GM19463 (cell line): Measurements from ENCODE around the gene LTBP1.

Source experiments
- ATAC-seq: cut with Tn5 transposase; IDR thresholded peaks from one replicate; pipeline ENCODE4 v1.9.1; 2021; ENCODE audit warnings: mild to moderate bottlenecking, moderate library complexity; ENCODE audit not compliant: unreplicated experiment

LTBP1 gene

DNA sequence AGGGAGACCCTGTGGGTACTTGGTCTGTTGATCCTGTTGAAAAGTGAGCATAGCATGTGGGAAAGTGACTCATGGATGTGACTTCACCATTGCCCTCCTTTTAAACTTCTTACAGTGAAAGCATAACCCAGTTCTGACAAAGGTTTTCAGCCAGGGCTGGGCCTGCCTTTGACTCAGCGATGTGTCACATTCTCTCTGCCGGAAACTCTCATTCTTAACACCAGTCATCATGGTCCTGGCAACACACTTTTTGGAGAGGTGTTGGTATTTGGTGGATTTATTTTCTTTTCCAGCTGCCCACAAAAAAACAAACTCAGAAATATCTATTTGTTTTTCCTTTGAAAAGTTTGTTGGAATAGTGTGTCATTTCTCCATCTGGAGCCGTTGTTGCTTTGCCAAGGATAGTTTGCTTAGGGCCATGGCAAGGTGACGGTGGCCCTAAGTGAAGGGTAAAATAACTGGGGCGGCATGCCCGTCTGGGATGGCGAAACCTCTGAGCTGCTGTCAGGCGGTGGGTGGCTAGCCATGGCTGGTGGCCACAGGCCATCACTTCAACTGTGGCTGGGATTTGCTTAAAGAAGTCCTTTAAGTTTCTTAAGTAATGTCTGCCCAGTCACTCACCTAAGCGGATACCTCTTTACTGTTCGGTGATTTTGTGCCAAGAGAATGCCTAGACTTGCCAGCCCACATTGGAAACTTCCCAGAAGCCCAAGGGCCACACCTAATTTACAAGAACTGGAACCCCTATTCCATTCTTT is 123.3 kb downstream of the LTBP1 start:
- ATAC-seq = peak; percentile 81

DNA sequence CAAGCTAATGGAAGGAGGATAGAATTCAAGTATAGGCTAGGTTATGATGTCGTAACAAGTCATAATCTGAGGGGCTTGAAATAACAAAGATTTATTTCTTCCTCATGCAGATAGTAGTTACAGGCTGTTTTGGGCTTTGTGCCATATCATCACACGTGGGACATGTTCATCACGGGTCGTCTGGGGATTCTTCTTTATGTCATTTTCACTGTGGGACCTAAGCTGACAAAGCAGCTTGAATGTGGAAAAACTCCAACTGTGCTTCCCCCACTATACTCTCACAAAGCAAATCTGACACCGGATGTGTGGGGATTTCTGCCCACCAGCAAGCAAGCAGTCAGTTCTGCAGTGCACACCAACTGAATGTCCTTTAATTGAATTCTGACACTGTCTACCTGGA is 124.8 kb downstream of the LTBP1 start:
- no peak for ATAC-seq

DNA sequence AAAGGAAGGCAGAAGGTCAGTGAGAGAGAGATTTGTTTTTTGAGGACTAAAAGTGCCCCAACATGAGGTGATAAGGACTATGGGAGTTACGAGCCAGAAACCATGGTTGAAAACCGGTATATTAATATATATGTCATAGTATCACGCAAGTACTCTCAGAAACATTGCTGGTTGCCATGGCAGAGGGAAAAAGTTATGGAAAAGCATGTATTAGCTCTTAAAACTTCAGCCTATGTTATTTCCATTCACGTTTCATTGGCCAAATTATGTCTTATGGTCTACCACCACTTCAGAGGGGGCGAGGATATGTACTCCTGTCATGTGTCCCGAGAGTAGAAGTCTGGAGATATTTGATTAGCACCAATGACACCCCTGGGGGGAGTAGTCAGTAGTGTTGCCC is 125.9 kb downstream of the LTBP1 start:
- ATAC-seq = no peak

DNA sequence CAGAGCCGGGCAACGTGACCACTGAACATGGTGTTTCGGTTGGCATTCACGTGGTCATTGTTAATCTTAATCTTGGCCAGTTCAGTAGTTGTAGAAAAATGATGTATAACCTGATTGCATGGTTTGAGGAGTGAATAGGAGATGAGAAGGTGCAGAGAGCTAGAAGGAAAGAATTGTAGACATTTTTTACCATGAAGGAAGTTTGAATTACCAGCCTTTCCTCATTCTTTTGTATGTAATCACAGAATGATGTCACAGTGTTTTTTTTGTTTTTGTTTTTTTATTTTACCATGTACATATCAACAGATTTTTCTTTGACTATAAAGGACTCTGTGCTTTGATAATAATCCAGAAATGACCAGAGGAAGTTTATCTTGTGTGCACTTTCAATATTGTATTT is 126.3 kb downstream of the LTBP1 start:
- ATAC-seq = no peak

DNA sequence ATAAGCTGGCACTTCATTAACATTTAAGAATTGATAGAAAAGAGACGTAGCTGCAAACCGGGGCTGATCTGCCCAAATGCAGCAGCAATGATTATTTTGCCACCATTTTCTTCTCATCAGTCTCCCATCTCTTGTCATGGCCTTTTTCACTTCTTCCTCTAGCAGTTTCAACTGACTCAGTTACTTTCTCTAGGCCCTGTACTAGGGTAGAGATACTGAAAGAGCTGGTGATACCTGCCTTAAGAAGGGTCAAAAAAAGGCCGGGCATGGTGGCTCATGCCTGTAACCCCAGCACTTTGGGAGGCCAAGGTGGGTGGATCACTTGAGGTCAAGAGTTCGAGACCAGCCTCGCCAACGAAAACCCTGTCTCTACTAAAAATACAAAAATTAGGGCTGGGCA is 127.4 kb downstream of the LTBP1 start:
- ATAC-seq = no peak

DNA sequence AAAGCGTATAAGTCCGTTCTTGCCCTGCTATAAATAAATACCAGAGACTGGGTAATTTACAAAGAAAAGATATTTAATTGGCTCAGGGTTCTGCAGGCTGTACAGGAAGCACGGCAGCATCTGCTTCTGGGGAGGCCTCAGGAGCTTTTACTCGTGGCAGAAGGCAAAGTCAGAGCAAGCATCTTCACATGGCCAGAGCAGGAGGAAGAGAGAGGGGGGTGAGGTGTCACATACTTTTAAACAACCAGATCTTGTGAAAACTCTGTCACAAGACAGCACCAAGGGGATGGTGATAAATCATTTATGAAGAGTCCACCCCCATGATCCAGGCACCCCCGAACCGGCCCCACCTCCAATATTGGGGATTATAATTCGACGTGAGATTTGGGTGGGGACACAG is 130.6 kb downstream of the LTBP1 start:
- ATAC-seq = no peak

DNA sequence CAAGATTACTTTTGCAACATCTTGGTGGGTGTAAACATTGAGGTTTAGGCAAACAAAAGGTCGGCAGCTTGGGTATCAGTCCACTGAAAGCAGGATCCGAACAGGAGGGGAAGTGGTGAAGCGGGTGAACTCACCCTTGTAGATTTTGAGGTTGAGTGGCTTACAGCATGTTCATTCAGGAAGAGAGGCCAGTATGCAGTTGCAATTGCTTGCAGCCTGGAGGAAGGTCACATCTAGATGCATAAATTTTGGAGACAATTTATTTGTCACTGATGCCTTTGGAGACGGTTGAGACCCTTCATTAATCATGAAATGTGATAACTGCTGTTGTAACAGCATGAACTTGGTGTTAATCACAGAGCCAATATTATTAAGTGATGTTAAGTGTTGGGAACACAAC is 131.1 kb downstream of the LTBP1 start:
- no peak for ATAC-seq

DNA sequence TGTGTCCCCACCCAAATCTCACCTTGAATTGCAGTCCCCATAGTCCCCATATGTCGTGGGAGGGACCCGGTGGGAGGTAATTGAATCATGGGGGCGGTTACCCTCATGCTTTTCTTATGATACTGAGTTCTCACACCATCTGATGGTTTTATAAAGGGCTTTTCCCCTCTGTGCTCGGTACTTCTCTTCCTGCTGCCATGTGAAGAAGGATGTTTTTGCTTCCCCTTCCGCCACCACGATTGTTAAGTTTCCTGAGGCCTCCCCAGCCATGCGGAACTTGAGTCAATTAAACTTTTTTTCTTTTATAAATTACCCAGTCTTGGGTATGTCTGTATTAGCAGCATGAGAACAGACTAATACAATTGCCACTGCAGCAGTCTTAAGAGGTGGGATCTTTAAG is 134.9 kb downstream of the LTBP1 start:
- no peak for ATAC-seq

DNA sequence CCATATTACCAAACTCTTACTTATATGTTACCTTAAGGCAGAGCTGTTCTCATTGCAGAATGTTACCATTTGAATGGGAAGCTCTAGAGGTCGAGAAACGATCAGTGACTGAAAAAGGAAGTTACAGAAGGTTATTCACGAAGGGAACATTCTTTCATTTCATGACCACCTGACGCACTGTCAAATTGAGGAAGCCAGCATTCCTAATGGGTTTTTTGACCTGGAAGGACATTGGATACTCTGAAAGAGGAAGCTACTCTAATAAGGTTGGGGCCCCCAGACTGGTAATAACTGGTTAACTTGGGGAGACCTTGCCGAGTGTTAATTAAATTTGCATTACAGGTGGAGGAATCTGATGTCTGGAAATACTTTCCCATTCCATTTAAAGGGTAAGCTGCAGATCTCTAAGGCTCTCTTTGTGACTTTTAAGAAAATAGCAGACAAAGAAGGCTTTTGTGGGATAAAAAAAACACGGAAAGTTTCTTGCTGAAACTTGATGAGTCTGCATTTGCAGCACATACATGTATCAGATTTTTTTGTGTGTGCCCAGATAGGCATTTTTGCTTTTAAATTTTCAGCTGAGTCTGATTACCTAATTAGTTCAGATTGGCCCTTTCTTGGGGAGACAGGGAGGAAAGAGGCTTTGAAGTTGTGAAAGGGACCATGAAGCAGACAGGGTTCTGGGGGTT is 137.1 kb downstream of the LTBP1 start:
- ATAC-seq = no peak

DNA sequence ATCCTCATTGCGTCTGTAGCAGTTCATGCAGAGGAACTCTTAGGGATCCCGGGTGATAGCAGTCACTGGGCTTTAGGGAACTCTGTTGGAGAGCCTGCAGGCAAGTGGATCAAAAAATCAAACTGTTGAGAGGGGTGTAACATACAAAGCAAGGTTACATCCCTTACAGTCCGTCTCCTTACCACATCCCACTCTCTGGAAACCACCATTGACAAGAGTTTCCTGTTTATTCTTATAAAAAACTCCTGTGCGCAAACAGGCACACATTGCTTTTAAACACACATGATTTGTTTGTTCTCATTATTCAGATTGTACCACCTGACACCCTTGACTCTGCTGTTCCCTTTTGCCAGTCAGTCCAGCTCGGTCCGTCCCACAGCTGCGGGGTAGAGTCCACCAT is 137.7 kb downstream of the LTBP1 start:
- ATAC-seq = no peak

DNA sequence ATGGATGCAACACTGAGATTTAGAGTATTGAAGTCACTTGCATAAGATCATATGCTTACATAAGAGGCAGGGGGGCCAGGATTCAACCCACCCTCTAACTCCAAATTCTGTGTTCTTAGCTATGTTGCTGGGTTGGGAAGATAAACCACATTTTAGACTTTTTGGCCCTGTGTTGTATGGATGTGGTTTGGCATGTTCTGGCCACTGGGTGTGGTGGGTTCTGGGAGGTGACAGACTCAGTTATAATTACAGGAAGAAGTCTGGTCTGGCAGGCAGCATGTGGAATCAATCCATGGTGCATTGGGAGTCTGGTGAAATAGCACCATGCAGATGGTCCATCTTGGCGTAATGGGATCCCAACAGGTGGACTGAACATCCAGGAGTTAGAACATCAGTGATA is 138.9 kb downstream of the LTBP1 start:
- no peak for ATAC-seq

DNA sequence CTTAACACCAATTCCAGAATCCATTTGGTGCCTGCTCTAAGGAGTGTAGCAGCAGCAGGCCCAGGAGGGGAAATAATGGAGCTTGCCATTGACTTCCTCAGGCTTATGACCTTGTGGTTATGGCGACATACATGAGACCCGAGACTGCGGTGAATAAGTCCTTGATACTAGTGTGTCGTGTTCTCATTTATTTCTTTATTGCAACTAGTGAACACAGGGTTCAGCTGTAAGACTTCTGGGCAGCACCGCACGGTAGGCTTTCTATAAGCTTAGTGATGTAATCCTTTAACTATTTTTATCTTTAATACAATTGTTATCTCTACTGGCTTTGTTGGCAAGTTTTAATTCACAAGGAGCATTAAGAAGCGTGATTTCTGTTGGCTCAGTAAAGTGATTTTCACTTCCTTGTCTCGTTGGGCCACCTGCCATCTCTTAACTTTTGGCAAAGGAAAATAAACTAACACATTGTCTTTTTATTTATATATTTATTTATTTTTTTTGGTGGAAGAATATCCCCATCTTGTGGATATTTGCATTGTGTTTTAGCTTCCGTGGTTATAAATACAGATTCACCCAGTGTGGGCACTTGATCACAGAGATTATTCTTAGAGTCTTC is 139.8 kb downstream of the LTBP1 start:
- ATAC-seq = no peak

DNA sequence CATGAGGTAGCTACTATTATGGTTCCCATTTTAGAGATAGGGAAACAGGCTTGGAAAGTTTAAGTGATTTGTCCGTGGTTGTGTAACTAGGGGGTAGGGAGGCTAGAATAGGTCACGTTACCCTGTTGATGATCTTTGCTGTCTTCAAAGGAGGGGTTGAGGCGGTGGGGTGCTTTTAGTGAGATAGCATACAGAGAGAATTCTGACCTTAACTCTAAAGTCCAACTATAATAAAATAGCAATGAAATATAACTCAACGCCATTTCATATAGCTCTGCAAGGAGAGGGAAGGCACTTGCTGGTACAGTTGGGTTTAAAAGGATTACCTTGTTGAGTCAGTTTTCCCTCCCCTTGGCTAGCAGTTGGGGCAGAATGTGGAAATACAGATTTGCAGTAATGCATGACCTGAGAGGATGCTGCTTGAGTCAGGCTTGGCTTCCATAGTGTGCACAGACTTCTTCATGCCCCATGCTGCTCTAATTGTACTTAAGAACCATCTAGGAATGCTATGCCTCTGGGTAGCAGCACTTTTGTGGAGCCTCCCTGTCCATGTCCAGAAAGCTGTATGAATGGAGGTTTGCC is 143.9 kb downstream of the LTBP1 start:
- ATAC-seq = no peak

DNA sequence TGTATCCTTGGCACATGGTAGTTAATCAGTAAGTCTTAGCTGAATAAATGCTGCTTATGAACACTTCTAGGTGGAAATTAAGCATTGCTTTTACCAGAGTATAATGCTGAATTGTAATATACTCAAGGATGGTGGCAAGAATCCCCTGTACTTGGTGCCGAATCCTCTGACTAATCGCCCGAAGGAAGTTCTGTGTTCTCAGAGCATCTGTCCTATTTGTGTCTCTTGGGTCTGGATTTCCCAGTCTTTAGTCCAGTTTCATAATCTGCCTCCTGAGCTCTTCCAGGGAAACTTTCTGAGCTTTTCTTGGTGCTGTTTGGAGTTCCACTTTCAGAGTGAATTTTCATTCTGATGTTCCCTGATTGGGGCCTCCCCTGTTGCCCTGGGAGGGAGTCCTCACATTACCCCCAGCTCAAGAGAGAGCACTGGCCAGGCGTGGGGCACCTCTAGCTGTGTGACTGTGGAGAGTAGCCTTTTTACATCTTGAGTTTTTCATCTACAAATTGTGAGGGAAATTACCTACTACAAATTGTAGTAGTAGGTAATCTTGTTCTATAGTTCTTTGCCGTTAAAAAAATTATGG is 144.9 kb downstream of the LTBP1 start:
- ATAC-seq = no peak

DNA sequence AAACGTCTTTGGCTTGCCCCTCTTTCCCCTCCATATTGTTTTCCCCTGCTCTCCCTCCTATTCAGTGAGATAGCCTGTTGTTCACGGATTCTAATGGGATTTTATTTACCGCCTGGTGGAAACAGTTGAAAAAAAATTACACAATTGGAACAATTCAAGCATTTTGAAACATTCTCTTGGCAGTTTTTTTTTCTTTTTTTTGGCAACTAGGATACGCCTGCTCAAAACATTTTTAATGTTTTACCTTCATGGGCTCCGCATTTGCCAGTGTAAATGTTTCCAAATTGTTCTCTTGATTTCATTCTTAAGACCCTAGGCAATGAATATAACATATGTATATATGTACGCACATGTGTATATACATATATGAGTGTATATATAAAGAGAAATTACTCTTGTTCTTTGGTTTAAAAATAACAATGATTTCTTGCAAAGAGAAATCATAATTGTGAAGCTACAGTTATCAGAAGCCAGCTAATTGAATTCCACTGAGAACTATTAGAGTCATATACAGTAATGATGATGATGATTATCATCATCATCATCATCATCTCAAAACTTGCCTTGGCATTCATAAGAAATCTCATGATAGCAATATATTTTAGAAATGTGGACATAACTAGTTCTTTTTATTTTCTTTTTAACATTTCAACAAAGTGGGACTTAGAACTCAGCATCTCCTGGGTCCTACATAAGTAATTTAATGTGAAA is 146.7 kb downstream of the LTBP1 start:
- ATAC-seq = no peak

DNA sequence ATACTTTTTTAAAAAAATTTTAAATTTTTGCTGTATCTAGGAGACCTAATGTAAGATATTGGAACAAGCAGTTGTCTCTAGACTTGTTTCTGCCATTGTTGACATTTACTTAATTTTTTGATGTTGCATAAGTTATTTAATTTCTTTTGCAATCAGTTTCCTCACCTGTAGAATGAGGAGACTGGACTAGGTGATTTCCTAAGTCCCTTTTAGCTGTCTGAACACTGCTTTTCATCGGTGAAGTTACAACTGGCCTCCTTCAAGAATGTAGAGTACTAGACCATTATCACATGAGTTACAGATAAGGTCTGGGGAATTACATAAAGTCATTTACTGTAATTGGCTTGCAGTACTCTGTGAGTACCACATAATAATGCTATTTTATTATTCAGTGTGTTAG is 147.6 kb downstream of the LTBP1 start:
- ATAC-seq = no peak

DNA sequence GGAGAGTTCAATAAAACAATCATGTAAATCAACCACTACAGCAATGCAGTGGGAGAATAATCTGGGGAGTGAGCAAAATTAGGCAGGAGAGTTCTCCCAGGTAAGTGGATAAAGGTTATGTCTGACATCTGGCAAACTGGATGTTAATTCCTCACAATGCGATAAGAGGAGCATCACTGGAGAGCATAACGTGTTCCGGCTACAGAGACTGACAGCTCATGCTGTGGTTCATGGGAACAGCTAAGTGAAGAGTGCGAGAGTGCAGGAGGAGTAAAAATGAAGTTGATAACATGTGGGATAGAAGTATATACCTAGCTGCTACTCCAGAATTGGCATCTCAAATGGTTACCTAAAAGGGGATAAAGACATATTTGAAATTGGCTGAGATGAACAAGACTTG is 153.2 kb downstream of the LTBP1 start:
- no peak for ATAC-seq

DNA sequence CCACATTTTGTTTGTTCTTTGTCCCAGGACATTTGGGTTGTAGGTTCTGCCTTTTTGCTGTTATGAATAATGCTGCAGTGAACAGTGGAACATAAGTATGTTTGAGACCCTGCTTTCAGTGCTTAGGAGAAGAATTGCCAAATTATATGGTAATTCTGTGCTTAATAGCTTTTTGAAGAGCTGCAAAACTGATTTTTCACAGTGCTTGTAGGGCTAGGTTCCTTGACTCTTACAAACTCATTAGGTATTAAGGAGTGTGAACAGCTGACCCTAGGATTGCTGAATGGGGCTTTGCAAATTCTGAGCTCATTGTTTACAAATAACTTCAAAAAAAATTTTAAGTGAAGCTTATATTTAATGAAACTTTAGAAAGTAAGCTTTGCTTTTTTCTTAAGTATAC is 154.2 kb downstream of the LTBP1 start:
- no peak for ATAC-seq

DNA sequence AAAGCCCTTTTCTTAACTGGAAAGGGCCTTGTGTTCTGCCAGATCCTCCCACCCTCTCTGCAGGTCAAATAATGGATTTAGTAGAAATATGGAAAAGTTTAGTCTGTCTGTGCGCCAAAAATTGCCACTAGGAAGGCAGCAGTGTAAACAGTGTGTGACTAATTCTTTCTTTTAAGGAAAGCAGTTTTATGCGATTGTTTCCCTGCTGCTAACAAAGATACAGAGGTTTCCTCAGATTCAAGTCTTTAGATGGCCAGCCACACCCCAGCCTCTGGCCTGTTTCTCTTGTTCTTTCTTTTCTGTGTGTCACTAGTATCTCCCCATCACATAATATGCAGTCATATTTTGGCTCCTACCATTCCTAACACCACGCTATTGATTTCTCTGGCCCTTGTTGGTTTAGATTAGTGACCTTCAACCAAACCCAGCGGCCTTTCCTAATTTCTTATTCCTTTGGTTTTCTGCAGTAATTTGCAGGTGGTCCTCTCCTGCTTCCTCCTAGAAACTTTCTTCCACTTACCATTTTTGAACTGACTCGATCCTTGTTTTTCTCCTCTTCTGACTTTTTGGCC is 157.4 kb downstream of the LTBP1 start:
- ATAC-seq = no peak

DNA sequence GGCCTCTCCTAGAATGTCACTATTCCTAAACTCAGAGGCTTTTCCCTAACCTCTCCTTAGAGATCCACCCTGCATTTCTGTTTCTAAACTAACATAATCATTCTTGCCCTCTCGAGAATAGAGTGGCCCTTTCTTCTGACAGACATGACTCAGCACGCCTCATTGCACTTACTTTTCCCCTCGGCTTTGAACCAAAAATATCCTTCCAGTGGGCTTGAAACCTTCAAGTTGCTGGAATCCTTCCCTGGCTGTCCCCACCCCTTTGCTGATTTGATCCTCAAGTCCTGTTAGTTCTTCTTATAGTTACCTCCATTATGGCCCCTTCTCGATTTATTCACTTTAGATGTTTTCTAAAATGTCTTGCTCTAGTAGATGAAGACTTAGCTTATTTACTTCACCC is 158.0 kb downstream of the LTBP1 start:
- ATAC-seq = no peak

DNA sequence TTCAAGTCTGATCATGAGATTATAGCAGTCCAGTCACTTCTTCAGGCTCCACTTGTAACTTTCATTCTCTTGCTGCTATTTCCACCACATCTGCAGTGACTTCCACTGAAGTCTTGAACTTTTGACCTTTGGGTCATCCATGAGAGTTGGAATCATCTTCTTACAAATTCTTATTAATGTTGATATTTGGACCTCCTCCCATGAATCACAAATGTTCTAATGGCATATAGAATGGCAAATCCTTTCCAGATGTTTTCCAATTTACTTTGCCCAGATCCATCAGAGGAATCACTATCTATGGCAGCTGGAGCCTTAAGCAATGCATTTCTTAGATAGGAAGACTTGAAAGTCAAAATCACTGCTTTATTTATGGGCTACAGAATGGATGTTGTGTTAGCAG is 159.4 kb downstream of the LTBP1 start:
- ATAC-seq = no peak
